Measurements from ENCODE around the gene TPT1. TPM values are rescaled to one million over a fixed set of nuclear protein-coding genes. Genes with fewer than 3 reads are reported as not detected.
A peak's percentile ranks its signal among the peaks of the same experiment; 100 is the strongest.
"Not testable (repeated sequence)": the region's sequence is repeated elsewhere in the genome, so short reads cannot be mapped to it uniquely, and the experiment has no call there.

The TPT1 gene
- total RNA-seq, 1 experiment from 2014 or later: 1,598 TPM

DNA sequence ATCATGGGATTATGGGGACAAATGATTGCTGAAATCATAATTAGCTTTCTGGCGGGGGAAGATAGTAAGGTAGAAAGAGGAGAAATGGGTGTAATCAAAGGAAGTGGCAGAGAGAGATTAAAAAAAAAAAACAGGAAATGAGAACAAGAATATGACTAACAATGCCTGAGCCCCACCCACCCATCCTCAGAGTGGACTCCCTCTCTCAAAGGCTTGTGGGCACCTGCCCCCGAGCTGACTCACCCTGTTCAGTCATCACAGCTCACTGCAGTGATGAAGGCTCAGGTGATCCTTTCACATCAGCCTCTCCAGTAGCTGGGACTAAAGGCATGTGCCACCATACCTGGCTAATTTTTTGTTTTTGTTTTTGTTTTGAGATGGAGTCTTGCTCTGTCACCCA is 26.4 kb upstream of the TPT1 start:
- DNase-seq (ENCODE audit: low spot score): peak; percentile 95

DNA sequence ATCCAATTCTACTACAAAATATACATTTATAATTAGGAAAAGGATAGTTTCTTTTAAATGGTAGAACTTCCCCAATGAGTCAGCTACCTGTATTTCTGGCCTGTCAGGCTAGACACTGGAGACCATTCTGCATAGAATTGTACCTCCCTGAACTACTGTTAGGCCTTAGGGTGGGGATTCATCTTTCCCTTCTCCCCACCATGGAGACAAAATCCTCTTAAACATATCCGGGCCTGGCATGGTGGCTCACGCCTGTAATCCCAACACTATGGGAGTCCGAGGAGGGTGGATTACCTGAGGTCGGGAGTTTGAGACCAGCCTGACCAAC is 24.5 kb upstream of the TPT1 start:
- no peak for DNase-seq (ENCODE audit: low spot score)

DNA sequence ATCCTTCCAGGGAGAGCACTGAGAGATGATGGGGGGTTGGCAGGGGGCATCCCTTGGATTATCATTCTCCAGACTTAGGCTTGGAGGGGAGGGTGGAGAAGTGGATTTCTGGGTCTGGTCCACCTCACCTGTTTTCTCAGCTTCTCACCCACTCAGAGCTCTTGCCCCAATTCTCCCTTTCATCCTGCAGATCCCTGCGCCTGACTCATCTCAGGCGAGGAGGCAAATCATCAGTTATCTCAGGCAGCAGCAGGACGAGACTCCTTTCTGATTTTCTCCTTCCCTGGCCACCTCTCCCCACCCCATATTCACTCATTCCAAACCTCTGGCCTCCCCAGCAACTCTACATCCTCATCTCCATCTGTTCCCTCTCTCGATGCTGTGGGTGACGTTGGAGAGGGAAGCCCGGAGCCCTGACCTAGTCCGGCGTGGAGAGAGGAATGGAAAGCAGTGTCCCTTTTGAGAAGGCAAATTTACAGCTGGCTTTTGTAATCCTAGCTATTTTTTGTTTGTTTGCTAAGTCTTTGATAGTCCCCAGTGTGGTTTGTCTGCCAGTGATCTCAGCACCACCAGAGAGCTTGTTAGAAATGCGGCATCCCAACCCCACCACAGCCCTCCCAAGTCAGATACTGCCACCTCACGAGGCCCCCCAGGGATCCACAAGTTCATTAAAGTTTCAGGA is 24.0 kb upstream of the TPT1 start:
- no peak for DNase-seq (ENCODE audit: low spot score)

DNA sequence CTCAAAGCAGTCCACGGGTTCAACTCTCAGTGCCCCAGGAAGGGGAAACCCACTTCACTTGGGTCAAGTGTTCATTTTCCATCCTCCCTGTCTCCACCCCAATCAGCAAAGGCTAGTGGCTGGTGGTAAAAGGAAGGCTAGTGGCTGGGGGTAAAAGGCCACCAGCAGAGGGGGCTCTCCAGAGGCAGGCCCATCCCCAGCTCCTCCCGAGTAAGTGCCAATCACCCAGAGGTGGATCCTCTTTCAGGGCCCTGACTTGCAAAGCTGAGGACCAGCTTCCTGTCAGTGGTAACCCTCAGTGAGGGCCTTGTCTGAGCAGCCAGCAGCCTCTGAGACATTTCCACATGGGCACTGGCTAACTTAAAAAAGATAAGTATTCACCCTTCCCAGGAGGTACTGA is 22.0 kb upstream of the TPT1 start:
- no peak for DNase-seq (ENCODE audit: low spot score)

DNA sequence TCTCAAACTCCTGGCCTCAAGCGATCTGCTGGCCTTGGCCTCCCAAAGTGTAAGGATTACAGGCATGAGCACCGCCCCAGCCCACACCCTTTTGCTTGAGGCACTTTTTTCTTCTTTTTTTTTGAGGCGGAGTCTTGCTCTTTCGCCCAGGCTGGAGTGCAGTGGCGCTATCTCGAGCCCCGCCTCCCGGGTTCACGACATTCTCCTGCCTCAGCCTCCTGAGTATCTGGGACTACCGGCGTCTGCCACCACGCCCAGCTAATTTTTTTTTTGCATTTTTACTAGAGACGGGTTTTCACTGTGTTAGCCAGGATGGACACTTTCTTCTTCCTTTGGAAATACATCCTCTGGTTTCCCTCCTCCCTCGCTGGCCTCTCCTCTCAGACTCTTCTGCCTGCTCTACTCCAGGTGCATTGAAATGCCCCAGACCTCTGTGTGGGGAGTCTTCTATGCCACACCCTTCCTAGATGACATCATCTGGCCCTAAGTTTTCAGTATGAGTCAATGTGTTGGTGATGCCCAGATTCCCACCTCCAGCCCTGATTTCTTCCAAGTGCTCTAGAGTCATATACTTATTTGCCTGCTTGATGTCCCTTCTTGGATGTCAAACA is 20.7 kb upstream of the TPT1 start:
- DNase-seq (ENCODE audit: low spot score): no peak

DNA sequence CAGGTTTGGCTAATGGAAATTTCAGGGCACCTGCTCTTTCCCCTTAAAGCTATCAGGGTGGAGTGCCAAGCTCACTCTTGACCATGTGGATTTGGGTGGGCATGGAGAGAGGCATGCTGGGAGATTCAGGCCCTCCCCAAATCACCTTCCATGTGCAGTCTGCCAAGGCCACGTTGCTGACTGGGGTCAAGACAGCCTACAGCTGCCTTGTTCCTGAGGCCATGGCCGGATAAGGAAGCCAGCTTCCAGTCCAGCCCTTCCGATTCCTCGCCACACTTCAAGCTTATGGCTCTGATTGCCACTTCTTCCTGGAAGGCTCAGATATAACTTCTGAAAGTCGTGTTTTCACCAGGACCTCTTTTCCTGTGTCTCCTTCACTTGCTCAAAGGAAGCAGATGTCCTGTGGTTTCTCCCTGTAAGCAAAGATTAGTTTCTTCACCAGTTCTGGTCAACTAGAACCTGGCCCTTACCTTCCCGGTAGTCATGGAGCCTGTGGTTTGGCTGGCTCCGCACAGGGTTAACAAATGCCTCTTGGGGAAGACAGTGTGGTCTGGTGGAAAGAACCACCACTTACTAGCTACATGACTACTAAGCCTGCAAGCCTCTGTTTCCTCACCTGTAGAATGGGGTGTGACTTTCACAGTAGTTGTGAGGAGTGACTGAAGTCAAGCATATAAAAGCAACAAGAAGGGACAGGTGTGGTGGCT is 16.1 kb upstream of the TPT1 start:
- no peak for DNase-seq (ENCODE audit: low spot score)

DNA sequence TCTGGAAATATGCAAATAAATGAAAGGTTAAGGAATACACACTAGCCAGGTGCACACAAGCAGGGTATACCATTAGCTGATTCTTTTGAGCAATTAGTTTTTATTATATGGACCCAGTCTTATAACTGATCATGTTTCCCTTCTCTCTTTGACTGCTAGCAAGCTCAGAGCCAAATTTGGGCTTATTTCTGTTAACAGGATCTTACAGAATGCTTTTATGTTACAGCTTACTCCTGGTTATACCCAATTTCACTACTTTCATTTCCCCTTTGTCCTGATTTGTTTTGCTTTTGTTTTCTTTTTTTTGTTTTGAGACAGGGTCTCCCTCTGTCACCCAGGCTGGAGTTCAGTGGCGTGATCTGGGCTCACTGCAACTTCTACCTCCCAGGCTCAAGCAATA is 12.9 kb upstream of the TPT1 start:
- no peak for DNase-seq (ENCODE audit: low spot score)

DNA sequence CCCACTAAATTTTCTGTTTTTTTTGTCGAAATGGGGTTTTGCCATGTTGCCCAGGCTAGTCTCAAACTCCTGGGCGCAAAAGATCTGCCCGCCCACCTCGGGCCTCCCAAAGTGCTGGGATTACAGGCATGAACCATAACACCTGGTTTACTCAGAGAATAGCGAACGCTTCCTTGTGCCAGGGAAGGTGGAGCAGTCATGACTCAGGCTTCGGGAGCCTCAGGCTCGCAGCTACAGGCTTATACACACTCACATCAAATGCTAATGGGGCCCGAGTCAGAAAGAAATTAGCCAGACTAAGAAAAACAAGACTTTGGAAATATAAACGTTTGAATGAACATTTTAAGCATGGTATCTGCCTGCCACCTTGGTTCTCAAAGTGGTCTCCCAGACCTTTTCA is 11.0 kb upstream of the TPT1 start:
- peak; percentile 63 for DNase-seq (ENCODE audit: low spot score)

DNA sequence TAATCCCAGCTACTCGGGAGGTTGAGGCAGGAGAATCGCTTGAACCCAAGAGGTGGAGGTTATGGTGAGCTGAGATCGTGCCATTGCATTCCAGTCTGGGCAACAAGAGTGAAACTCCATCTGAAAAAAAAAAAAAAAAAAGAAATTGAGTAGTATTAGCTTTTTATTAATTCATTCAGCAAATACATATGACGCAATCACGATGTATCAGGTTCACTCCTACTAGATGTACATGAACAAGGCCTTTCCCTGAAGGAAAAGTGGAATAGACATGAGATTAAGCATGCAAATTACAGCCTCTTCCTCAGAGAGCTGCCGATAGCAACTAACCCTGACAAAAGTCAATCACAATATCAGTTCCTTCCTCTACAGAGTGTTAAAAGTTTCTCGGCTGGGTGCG is 9.2 kb upstream of the TPT1 start:
- no peak for DNase-seq (ENCODE audit: low spot score)

DNA sequence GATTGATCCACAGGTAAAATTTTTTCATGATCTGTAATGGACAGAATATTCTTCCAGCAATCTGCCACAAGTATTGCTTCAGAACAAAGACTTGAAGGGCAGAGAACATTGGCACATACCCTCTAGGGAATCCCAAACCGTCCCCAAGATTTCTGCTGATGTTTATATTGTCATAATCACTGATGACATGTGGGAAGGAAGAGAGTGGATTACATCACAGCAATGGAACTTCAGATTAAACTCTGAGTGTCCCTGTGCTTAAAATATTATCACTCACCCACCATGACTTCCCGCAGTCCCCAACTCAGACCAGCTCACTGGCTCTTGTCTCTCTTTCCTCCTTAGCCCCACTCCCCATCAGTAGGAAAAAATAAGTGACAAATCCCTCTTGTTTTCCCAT is 8.5 kb upstream of the TPT1 start:
- DNase-seq (ENCODE audit: low spot score): no peak

DNA sequence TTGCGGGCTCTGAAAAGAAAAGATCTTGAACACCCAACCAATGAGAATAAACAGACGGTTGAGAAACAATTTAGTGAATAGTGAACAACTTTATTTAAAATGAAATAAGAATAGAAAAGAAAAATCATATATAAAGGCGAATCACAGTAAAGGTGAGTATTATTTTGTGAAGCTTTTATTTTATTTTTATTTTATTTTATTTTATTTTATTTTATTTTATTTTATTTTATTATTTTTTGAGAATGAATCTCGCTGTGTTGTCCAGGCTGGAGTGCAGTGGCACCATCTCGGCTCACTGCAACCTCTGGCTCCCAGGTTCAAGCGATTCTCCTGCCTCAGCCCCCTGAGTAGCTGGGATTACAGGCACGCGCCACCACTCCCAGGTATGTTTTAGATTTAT is 3.1 kb upstream of the TPT1 start:
- DNase-seq (ENCODE audit: low spot score): not testable (repeated sequence)

DNA sequence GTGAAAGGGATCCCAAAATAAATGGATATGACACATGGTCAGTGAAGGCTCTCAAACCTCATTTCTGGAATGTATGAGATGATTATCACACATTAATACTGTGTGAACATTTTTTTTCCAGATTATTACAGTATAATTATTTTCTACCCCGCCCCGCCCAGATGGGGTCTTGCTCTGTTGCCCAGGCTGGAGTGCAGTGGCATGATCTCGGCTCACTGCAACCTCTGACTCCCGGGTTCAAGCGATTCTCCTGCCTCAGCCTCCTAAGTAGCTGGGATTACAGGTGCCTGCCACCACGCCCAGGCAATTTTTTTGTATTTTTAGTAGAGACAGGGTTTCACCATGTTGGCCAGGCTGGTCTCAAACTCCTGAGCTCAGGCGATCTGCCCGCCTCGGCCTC is 2.1 kb upstream of the TPT1 start:
- not testable (repeated sequence) for DNase-seq (ENCODE audit: low spot score)

DNA sequence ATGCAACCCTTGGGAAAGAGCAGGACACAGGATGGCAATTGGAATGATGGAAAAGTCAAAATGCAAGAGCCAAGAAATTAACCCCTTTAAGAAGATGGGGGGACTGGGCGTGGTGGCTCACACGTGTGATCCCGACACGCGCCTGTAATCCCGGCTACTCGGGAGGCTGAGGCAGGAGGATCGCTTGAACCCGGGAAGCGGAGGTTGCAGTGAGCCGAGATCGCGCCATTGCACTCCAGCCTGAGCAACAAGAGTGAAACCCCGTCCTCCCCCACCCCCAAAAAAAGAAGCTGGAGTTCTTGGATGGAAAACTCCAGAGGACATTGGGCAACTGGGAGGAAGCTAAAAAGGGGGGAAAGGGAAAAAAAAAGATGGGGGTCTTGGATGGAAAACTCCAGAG is 1.7 kb upstream of the TPT1 start:
- not testable (repeated sequence) for DNase-seq (ENCODE audit: low spot score)

DNA sequence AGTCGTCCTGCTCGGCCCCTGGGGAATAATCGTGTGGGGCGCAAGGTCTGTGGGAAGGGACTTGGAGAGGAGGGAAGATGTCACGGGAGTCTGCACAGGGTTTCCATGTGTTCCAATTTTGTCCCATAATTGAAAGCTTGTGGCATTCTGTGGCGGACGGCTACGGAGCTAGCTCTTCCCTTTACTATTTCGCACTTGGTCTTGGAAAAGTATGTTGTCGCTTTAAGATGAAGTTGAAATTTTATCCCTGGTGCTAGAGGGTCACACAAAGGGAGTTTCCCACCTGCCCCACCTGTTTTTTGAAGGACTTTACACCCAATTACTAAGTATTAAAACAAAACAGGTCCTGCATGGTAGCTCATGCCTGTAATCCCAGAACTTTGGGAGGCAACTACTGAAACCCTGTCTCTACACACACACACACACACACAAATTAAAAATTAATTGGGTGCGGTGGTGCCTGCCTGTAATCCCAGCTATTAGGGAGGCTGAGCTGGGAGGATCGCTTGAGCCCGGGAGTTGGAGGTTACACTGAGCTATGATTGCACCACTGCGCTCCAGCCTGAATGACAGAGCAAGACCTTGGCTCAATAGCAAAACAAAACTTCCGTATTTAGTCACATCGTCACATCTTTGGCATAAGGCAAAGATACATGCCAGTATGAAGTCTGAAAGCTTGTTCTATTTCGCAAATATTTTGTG is 967 bp upstream of the TPT1 start:
- no peak for DNase-seq (ENCODE audit: low spot score)

DNA sequence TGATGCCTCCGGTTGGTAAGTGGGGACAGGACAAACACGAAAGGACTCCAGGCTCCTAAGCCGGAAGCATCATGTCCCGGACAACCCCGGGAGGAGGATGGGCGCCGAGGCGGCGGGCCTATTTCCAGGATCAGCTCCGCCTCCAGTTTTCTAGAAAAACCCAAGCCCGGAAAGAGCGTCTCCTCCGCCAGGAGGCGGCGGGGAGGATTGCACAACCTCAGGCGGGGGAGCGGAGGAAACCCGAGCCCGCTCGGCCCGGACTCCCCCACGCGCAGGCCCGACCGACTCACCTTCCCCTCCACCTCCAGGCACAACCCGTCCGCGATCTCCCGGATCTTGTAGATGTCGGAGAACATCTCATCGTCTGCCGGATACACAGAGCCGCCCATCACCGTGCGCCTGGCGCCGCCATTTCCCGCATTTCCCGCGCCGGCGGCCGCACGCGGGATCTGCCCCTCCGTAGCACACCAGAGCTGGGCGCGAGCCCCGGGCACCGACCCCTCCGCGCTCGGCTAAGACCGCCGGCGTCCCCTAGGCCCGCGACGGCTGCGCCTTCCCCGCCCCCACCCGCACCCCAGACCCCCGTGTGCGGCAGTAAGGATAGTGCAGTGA is 455 bp downstream of the TPT1 start:
- DNase-seq (ENCODE audit: low spot score): peak; percentile 92

DNA sequence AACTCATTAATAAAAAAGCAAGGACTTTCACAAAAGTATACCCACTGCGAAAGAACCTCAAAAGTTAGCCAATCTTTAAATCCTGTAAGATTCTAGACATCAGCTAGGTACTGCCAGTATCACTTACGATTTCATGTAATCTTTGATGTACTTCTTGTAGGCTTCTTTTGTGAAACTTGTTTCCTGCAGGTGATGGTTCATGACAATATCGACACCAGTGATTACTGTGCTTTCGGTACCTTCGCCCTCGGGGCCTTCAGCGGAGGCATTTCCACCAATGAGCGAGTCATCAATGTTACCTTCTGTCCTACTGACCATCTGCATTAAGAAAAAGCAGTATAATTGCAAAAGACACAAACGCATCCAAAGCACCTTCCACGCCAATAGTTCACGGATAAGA is 1.1 kb downstream of the TPT1 start:
- peak; percentile 33 for DNase-seq (ENCODE audit: low spot score)

DNA sequence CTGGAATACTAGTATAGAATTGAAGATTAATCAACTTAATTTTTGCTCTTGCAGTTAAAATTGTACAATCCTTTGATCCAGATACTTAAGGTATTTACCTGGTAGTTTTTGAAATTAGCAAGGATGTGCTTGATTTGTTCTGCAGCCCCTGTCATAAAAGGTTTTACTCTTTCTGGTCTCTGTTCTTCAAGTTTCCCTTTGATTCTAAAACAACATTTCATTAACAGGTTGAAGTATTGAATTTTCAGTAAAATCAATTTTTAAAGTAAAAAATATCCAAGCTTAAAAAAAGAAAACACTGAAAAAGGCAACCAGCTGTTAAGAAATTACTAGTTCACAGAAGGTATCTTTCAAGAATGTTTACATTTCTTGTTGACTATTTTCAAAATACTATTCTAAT is 1.6 kb downstream of the TPT1 start:
- no peak for DNase-seq (ENCODE audit: low spot score)

DNA sequence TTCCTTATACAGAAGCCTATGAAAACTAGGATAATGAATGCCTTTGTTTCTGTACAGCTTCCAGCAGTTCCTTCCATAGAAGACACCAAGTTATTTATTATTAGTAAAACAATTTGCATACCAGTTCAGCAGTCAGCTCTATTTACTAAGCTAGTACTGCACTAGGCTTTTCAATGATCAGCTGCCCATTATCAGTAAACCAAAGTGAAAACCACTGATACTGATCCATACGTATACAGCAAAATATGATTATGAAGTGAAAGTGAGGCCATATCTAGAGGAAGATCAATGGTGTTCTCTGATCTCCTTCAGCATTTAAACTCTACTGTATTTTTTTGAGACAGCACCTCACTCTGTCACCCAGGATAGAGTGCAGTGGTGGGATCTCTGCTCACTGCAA is 3.2 kb downstream of the TPT1 start:
- no peak for DNase-seq (ENCODE audit: low spot score)

DNA sequence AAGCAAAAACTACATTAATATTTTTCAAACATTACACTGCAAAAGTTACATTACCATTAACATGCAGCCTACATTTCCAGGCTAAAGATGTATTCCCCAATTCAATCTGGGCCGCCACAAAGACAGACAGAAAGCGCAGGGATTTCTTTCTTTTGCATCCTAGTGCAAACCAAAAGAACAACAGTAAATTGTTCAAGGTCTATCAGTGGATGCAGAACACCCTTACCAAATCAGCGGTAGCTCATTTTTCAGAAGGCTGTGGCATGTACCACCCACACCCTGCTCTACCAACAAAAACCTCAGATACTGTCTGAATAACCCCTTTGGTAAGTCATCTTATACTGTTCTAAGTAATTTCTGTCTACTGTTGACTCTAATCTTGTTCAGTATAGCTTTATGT is 3.6 kb downstream of the TPT1 start:
- no peak for DNase-seq (ENCODE audit: low spot score)

DNA sequence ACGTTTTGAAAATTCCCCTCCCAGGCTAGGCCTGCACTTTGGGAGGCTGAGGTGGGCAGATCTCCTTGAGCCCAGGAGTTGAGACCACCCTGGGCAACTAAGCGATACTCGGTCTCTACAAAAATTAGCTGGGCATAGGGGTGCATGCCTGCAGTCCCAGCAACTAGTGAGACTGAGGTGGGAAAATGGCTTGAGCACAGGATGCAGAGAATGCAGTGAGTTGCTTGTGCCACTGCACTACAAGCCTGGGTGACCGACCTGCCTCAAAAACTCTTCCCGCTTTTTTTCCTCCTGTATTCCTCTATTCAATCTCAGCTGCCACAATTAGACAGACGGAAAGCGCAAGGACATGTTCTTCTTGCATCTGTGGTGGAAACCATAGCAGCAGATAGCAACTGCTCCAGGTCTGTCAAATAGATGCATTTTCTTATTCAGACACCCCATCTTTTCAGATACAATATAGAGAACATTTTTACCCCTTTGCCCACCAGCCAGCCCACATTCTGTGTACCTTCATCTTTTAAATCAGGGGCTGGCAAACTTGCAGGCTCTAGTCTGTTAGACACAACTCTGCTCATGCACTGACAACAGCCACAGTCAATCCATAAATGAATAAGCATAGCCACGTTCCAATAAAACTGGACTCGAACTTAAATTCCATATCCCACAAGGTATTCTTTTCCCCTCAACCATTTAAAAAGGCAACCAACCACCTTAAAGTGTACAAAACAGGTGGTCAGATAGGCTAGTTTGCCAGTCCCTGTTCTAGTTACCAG is 4.8 kb downstream of the TPT1 start:
- no peak for DNase-seq (ENCODE audit: low spot score)

DNA sequence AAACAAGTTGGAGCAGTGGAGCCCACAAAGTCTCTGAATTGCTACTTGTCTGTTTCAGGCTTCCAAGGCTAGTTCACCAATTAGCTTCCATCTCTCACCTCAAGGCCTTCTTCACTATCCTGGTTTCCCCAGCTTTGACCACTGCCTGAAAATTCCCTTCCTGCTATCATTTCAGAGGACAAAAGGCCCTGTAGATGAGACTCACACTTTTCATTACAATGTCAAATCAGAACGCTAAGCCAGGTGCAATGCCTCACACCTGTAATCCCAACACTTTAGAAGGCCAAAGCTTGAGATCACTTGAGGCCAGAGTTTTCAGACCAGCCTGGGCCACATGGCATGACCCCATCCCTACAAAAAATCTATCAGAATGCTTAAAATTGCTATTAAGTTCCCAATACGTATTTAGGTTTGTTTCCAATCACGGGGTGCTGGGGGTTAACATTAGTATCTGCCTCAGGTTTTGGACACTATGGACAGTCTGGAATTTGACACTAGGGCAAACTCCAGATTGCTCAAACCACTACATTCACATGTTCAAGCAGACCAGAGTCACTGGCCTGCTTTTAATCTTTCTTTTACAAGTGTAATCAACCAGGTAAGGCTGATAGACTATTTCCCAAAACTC is 5.5 kb downstream of the TPT1 start:
- peak; percentile 33 for DNase-seq (ENCODE audit: low spot score)

Data from HT-29 (cell line).